DMS79 (cell line): Measurements from ENCODE around the gene ARHGDIA.
"Not testable (repeated sequence)": the region's sequence is repeated elsewhere in the genome, so short reads cannot be mapped to it uniquely, and the experiment has no call there.

Source experiments
- DNase-seq: peaks from one replicate; lab custom pipeline; 2025; lab: John Stamatoyannopoulos, UW

Gene ARHGDIA

GRCh38 chr17:81870981-81871386 is at the start of gene ARHGDIA:
Gene ARHGDIA (minus strand): TSS chr17:81871337. CDS start chr17:81869930, 1,407 bp downstream.
- DNase-seq, result peak; percentile 25

- DNase-seq, result no peak
Observed at GRCh38 chr17:81918832-81919545, 47.9 kb upstream of the ARHGDIA start.

- not testable (repeated sequence) for DNase-seq
Observed at GRCh38 chr17:81918333-81918669, 47.2 kb upstream of the ARHGDIA start.

GRCh38 chr17:81917565-81918332 is 46.6 kb upstream of the ARHGDIA start, which contains the start of gene SIRT7:
Gene SIRT7 (minus strand): TSS chr17:81918176. CDS start chr17:81918131, 45 bp downstream.
- DNase-seq, result peak; percentile 11

GRCh38 chr17:81916234-81917001 is 45.3 kb upstream of the ARHGDIA start:
- no peak for DNase-seq

GRCh38 chr17:81915331-81915730 is 44.2 kb upstream of the ARHGDIA start:
- no peak for DNase-seq

GRCh38 chr17:81914103-81914850 is 43.1 kb upstream of the ARHGDIA start:
- DNase-seq, result no peak

GRCh38 chr17:81913394-81914102 is 42.4 kb upstream of the ARHGDIA start:
- no peak for DNase-seq

- DNase-seq, result no peak
Observed at GRCh38 chr17:81912441-81913309, 41.5 kb upstream of the ARHGDIA start.

GRCh38 chr17:81911969-81912368 is 40.8 kb upstream of the ARHGDIA start:
- DNase-seq, result no peak

GRCh38 chr17:81911277-81911961 is 40.3 kb upstream of the ARHGDIA start, which contains the start of gene PCYT2:
Gene PCYT2 (minus strand): TSS chr17:81911399. CDS start chr17:81911355, 44 bp downstream.
- DNase-seq, result peak; percentile 14

GRCh38 chr17:81910840-81911276 is 39.7 kb upstream of the ARHGDIA start:
- DNase-seq, result no peak

GRCh38 chr17:81909966-81910839 is 39.1 kb upstream of the ARHGDIA start:
- no peak for DNase-seq

- no peak for DNase-seq
Observed at GRCh38 chr17:81909231-81909630, 38.1 kb upstream of the ARHGDIA start.

GRCh38 chr17:81908793-81909192 is 37.7 kb upstream of the ARHGDIA start:
- no peak for DNase-seq

GRCh38 chr17:81907219-81908145 is 36.3 kb upstream of the ARHGDIA start:
- DNase-seq, result no peak
